ENCODE measurements around the gene WDR87. TPM values are rescaled to one million over a fixed set of nuclear protein-coding genes. Genes with fewer than 3 reads are reported as not detected.

Gene WDR87
- total RNA-seq, 1 donor from 2014 or later, result not detected

DNA sequence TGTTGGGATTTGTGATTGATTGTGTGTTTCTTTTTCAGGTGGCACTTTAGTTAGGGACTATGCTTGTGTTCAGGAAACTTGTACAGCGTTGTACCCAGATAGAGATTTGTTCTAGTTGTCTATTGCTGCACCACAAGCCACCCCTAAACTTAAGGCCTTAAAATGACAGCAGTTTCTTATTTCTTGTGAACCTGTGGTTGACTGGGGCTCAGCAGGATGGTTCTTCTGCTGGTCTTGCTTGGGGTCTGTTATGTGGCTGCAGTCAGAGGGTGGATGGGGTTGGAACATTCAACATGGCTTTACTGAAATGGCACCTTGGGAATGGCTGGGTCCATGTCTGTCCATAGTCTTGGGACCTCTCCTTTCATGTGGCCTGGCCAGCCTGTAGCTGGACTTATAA lies 28.9 kb upstream of the WDR87 start:
- Histone ChIP-seq H3K4me1 (peaks cover 13% of the 10 kb centered on the region), H3K36me3 (no peaks in the 10 kb centered on the region), H3K27me3 (no peaks in the 10 kb centered on the region), H3K27ac (no peak overlapping the region), H3K9me3 (peaks cover 6% of the 10 kb centered on the region), H3K4me3 (no peak overlapping the region)
- no peak for ATAC-seq
- TF ChIP-seq, protein P1, sequence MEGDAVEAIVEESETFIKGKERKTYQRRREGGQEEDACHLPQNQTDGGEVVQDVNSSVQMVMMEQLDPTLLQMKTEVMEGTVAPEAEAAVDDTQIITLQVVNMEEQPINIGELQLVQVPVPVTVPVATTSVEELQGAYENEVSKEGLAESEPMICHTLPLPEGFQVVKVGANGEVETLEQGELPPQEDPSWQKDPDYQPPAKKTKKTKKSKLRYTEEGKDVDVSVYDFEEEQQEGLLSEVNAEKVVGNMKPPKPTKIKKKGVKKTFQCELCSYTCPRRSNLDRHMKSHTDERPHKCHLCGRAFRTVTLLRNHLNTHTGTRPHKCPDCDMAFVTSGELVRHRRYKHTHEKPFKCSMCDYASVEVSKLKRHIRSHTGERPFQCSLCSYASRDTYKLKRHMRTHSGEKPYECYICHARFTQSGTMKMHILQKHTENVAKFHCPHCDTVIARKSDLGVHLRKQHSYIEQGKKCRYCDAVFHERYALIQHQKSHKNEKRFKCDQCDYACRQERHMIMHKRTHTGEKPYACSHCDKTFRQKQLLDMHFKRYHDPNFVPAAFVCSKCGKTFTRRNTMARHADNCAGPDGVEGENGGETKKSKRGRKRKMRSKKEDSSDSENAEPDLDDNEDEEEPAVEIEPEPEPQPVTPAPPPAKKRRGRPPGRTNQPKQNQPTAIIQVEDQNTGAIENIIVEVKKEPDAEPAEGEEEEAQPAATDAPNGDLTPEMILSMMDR (IDR thresholded peaks at IDR 0.05), result no peak
- DNase-seq, result no peak
- intact Hi-C loops (cut with DNase I), result no loop called here

DNA sequence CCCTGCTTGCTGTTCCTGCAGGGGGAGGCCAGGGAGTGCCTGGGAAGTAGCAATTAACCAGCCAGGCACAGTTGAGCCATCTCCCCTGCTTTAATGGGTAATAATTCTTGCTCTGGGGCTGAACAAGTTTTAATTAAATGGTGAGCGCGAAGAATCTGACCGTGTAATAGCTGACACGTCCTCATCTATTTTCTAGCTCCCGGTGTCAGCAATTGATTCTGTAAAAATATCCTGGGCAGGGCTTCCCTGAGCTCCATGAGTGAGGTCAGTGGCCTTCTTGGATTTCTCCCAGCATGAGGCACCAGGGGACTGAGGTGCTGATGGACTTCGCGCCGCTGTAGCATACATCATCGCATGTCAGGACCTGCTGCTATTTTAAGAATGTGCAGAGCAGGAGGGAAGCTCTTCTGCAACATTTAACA lies 27.6 kb upstream of the WDR87 start:
- TF ChIP-seq, protein P1 (IDR thresholded peaks at IDR 0.05), result no peak
- DNase-seq (no peak), ATAC-seq (no peak)
- Histone ChIP-seq H3K4me3 (peak overlapping the region; percentile 43), H3K27me3 (no peaks in the 10 kb centered on the region), H3K27ac (no peak overlapping the region), H3K9me3 (peaks cover 6% of the 10 kb centered on the region), H3K4me1 (peaks cover 13% of the 10 kb centered on the region), H3K36me3 (no peaks in the 10 kb centered on the region)
- intact Hi-C loops (cut with DNase I), result no loop called here

DNA sequence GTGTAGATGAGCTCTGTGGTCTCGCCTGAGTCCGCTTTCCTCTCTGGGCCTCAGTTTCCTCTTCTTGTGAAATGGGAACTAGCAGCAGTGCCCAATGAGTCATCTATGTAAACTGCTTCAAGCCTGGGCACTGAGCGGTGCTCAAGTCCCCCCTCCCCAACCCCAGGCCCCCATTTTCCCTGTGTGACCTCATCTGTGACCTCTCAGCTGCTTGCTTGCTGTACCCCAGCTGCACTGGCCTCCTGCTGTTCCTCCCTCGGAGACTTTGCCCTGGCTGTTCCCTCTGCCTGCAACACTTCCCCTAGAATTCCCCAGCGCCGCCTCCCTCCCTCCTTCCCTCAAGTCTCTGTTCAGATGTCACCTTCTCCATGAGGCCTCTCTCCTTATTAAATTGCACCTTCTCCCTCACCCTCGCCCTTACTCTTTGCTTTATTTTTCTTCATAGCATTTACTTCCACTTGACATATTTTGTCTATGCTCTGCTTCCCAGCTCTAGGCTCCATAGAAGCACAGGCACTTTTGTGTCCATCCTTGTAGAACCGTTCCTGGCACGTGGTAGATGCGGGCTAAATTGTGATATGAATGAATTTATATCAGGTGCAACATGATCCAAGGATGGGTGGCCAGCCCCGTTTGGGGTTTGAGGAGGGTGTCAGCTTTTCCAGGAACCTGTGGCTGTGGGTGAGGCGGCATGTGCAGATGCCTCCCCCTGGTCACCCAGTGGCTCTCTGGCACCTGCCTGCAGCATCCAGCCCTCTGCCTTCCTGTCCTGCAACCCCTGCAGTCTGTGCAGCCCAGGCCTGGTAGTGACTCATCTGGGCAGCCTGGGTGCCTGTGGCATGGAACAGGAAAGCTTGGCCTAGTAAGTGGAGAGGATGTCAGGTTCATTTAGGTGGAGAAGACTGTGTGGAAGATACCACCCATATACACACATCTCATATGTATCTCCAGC lies 26.9 kb upstream of the WDR87 start:
- TF ChIP-seq, protein P1 (IDR thresholded peaks at IDR 0.05), result no peak
- intact Hi-C loops (cut with DNase I), result no loop called here
- peak overlapping the region; percentile 43 for H3K4me3 ChIP-seq
- H3K9me3 ChIP-seq, result peaks cover 6% of the 10 kb centered on the region
- H3K27ac ChIP-seq, result peak overlapping the region; percentile 78
- H3K4me1 ChIP-seq, result peaks cover 13% of the 10 kb centered on the region
- ATAC-seq (peak; percentile 14), DNase-seq (no peak)
- no peaks in the 10 kb centered on the region for H3K36me3 ChIP-seq
- no peaks in the 10 kb centered on the region for H3K27me3 ChIP-seq

DNA sequence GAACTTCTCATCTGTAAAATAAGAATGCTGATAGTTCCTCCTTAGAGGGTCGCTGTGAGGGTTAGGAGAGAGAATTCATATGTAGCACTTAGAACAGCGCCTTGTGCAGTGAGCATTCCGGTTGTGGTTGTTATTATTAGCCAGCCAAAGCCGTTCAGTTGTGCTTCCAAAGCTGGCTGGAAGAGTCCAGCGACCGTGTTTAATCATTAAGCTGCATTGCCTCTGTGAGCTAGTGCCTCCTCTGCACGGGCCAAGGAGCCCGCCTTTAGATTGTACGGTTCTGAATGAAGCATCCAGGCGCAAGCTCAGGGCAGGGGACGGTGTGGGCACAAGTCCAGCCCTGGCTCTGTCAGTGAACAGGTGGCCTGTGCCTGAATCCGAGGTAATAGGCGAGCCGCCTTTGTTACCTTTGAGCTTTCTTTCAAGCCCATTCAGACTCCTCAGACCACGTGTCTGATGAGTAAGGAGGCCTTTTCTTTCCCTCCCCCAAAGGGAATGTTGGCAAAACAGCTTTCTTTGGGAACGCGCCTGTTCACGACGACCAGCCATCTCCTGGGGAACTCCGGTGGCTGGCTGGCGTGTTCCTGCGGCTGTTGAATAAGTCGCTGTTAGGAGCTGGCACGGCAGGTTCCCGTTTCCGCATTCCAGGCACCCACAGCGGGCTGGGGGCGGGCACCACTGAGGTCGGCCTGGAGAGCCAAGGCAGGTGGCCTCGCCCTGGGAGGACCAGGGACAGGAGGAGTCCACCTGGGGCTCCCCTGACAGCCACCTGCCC lies 25.7 kb upstream of the WDR87 start:
- H3K27me3 ChIP-seq, result no peaks in the 10 kb centered on the region
- H3K9me3 ChIP-seq, result peaks cover 6% of the 10 kb centered on the region
- ATAC-seq (peak; percentile 91), DNase-seq (peak; percentile 94)
- intact Hi-C loops (cut with DNase I), result no loop called here
- H3K4me3 ChIP-seq, result peak overlapping the region; percentile 43
- TF ChIP-seq, protein P1 (IDR thresholded peaks at IDR 0.05), result no peak
- H3K36me3 ChIP-seq, result no peaks in the 10 kb centered on the region
- H3K27ac ChIP-seq, result peak overlapping the region; percentile 78
- H3K4me1 ChIP-seq, result peaks cover 11% of the 10 kb centered on the region

DNA sequence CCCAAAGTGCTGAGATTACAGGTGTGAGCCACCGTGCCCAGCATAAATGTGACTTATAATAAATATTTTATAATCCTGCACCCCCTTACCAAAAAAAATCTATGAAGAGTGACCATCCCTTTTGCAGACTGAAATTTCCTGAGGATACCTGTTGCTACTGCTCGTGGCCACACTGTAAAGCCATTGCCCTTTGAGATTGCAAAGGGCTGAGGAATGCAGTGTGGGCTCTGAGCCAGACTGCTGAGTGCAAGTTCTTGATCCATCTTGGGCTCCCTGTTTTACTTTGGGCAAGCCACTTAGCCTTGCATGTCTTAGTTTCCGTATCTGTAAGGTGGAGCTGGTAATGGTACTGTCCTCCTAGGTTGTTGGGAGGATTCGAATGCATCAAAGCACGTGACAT lies 24.0 kb upstream of the WDR87 start:
- H3K27me3 ChIP-seq, result no peaks in the 10 kb centered on the region
- H3K36me3 ChIP-seq, result no peaks in the 10 kb centered on the region
- DNase-seq (peak; percentile 70), ATAC-seq (peak; percentile 19)
- H3K27ac ChIP-seq, result no peak overlapping the region
- H3K4me3 ChIP-seq, result no peak overlapping the region
- peaks cover 4% of the 10 kb centered on the region for H3K9me3 ChIP-seq
- TF ChIP-seq, protein P1 (IDR thresholded peaks at IDR 0.05), result no peak
- H3K4me1 ChIP-seq, result peaks cover 11% of the 10 kb centered on the region
- intact Hi-C loops (cut with DNase I), result no loop called here

All from upper lobe of right lung (tissue), 1 donor.